SIG-M5 treated with dmso at 0.1 percent for 504 hours (cell line): Measurements from ENCODE around the gene ADCY3.

Experiments used
- DNase-seq: peaks from one replicate; lab custom pipeline; 2025; ENCODE audit not compliant: unreplicated experiment; lab: John Stamatoyannopoulos, UW

ADCY3 gene

DNA sequence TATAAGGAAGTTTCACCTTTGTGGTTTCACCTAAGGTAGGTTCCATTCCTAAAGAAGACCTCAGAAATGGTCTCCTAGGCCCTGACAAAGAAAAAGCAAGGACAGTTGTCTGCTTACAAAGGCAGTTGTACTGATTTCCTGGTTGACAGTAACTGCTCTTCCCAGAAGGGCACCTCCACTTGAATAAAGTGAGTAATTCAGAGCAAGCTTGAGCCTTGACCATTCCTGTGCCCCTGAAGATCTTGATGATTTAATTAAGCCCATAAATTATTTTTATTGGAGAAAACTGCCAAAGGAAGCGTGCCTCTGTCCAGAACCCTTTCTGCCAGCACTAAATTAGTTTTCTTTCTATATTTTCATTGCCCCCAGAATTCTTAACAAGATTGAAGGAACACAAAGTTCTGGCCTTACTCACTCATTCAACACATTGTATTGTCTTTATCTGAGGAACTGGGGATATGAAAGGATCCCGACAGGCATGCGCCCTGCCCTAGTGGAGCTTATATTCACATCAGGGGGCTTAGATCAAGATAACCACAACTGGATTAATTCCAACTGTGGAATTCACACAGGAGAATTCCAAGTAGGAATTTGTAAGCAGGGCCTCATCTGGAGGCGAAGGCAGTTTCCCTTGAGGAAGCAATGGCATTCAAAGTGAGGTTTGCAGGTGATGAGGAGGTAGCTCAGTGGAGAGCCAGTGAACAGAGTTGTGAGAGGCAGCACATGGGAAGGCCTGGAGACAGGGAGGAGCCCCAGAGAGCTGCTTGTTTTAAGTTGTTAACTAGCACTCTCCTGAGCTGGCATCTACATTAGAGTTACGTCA, 148.1 kb downstream of the ADCY3 start:
- no peak for DNase-seq

- DNase-seq, result no peak
Measured at GRCh38 chr2:24771061-24771460, 149.0 kb downstream of the ADCY3 start.
